ENCODE data around the gene UFM1. TPM values are rescaled to one million over a fixed set of nuclear protein-coding genes. Genes with fewer than 3 reads are reported as not detected.

Gene UFM1
- polyA plus RNA-seq, 1 donor from 2014 or later, result 158 TPM

GRCh38 chr13:38391341-38391740 lies 41.7 kb downstream of the UFM1 start:
- H3F3A ChIP-seq (ENCODE audit: insufficient read depth, low read length, poor library complexity, severe bottlenecking), result no peaks in the 10 kb centered on the region
- H3K4me3 ChIP-seq (ENCODE audit: low read length), result no peak overlapping the region
- H3K36me3 ChIP-seq (ENCODE audit: insufficient read depth, low read length), result no peaks in the 10 kb centered on the region
- no peaks in the 10 kb centered on the region for H3K27me3 ChIP-seq (ENCODE audit: insufficient read depth, low read depth, low read length)
- no peaks in the 10 kb centered on the region for H3K9me3 ChIP-seq (ENCODE audit: low read length)
- H3K27ac ChIP-seq (ENCODE audit: low read length), result no peak overlapping the region
- H3K4me2 ChIP-seq (ENCODE audit: low read length), result no peak overlapping the region
- no peak overlapping the region for H2AFZ ChIP-seq (ENCODE audit: low read depth, low read length)
- TF ChIP-seq REST (IDR thresholded peaks at IDR 0.05; ENCODE audit: borderline replicate concordance) (no peak), TAF1 (IDR thresholded peaks at IDR 0.05; ENCODE audit: low read depth) (no peak), RAD21 (conservative IDR thresholded peaks at IDR 0.05) (no peak), EP300 (conservative IDR thresholded peaks at IDR 0.05; ENCODE audit: poor library complexity, severe bottlenecking) (no peak), MXI1 (conservative IDR thresholded peaks at IDR 0.05; ENCODE audit: poor library complexity, severe bottlenecking) (no peak), POLR2AphosphoS5 (IDR thresholded peaks at IDR 0.05) (no peak), SMC3 (conservative IDR thresholded peaks at IDR 0.05; ENCODE audit: poor library complexity) (no peak), EZH2 (IDR thresholded peaks at IDR 0.05; ENCODE audit: borderline replicate concordance, insufficient read depth, low read length, poor library complexity, severe bottlenecking) (no peak), CTCF (IDR thresholded peaks at IDR 0.05; ENCODE audit: poor library complexity, severe bottlenecking) (no peak)
- no peak overlapping the region for H3K9ac ChIP-seq (ENCODE audit: low read length)
- H3K9me2 ChIP-seq (ENCODE audit: insufficient read depth, low read length), result no peaks in the 10 kb centered on the region
- no peaks in the 10 kb centered on the region for H3K79me2 ChIP-seq (replicated peaks; ENCODE audit: insufficient read depth, low read length)
- no peaks in the 10 kb centered on the region for H4K20me1 ChIP-seq (ENCODE audit: insufficient read depth)

GRCh38 chr13:38394777-38395496 lies 45.3 kb downstream of the UFM1 start:
- no peaks in the 10 kb centered on the region for H3K9me2 ChIP-seq (ENCODE audit: insufficient read depth, low read length)
- no peak overlapping the region for H2AFZ ChIP-seq (ENCODE audit: low read depth, low read length)
- no peak for TF ChIP-seq EZH2 (IDR thresholded peaks at IDR 0.05; ENCODE audit: borderline replicate concordance, insufficient read depth, low read length, poor library complexity, severe bottlenecking)
- TF ChIP-seq EP300 (conservative IDR thresholded peaks at IDR 0.05; ENCODE audit: poor library complexity, severe bottlenecking), result no peak
- no peak for TF ChIP-seq SMC3 (conservative IDR thresholded peaks at IDR 0.05; ENCODE audit: poor library complexity)
- TF ChIP-seq REST (IDR thresholded peaks at IDR 0.05; ENCODE audit: borderline replicate concordance), result no peak
- no peak for TF ChIP-seq POLR2AphosphoS5 (IDR thresholded peaks at IDR 0.05)
- no peak for TF ChIP-seq TAF1 (IDR thresholded peaks at IDR 0.05; ENCODE audit: low read depth)
- TF ChIP-seq CTCF (IDR thresholded peaks at IDR 0.05; ENCODE audit: poor library complexity, severe bottlenecking), result no peak
- no peak for TF ChIP-seq MXI1 (conservative IDR thresholded peaks at IDR 0.05; ENCODE audit: poor library complexity, severe bottlenecking)
- no peak for TF ChIP-seq RAD21 (conservative IDR thresholded peaks at IDR 0.05)
- no peak overlapping the region for H3K4me3 ChIP-seq (ENCODE audit: low read length)
- H3K9me3 ChIP-seq (ENCODE audit: low read length), result no peaks in the 10 kb centered on the region
- no peak overlapping the region for H3K9ac ChIP-seq (ENCODE audit: low read length)
- H3K27me3 ChIP-seq (ENCODE audit: insufficient read depth, low read depth, low read length), result no peaks in the 10 kb centered on the region
- H4K20me1 ChIP-seq (ENCODE audit: insufficient read depth), result no peaks in the 10 kb centered on the region
- no peak overlapping the region for H3K27ac ChIP-seq (ENCODE audit: low read length)
- H3K79me2 ChIP-seq (replicated peaks; ENCODE audit: insufficient read depth, low read length), result no peaks in the 10 kb centered on the region
- no peaks in the 10 kb centered on the region for H3K36me3 ChIP-seq (ENCODE audit: insufficient read depth, low read length)
- H3K4me2 ChIP-seq (ENCODE audit: low read length), result no peak overlapping the region
- no peaks in the 10 kb centered on the region for H3F3A ChIP-seq (ENCODE audit: insufficient read depth, low read length, poor library complexity, severe bottlenecking)
